ENCODE measurements around the gene TYSND1. TPM values are rescaled to one million over a fixed set of nuclear protein-coding genes. Genes with fewer than 3 reads are reported as not detected.

TYSND1 gene
- total RNA-seq, 1 donor from 2014 or later = 17.5 TPM

- Mint-ChIP-seq H3K4me3 (no peak overlapping the region), H3K36me3 (peaks cover 8% of the 10 kb centered on the region), H3K4me1 (ENCODE audit: unreplicated experiment) (peaks cover 16% of the 10 kb centered on the region), H3K9me3 (no peaks in the 10 kb centered on the region), H3K27me3 (no peaks in the 10 kb centered on the region), H3K27ac (no peak overlapping the region)
- no peak for DNase-seq (ENCODE audit: extremely low spot score, unreplicated experiment)
- TF ChIP-seq, protein P1, sequence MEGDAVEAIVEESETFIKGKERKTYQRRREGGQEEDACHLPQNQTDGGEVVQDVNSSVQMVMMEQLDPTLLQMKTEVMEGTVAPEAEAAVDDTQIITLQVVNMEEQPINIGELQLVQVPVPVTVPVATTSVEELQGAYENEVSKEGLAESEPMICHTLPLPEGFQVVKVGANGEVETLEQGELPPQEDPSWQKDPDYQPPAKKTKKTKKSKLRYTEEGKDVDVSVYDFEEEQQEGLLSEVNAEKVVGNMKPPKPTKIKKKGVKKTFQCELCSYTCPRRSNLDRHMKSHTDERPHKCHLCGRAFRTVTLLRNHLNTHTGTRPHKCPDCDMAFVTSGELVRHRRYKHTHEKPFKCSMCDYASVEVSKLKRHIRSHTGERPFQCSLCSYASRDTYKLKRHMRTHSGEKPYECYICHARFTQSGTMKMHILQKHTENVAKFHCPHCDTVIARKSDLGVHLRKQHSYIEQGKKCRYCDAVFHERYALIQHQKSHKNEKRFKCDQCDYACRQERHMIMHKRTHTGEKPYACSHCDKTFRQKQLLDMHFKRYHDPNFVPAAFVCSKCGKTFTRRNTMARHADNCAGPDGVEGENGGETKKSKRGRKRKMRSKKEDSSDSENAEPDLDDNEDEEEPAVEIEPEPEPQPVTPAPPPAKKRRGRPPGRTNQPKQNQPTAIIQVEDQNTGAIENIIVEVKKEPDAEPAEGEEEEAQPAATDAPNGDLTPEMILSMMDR (conservative IDR thresholded peaks at IDR 0.05) = no peak
These were observed 7.1 kb downstream of the TYSND1 start for GRCh38 chr10:70139151-70139996.

- TF ChIP-seq, protein P1 (conservative IDR thresholded peaks at IDR 0.05) = no peak
- peak overlapping the region; percentile 44 for H3K27ac Mint-ChIP-seq
- H3K36me3 Mint-ChIP-seq = peaks cover 7% of the 10 kb centered on the region
- no peak overlapping the region for H3K4me3 Mint-ChIP-seq
- no peaks in the 10 kb centered on the region for H3K9me3 Mint-ChIP-seq
- peaks cover 14% of the 10 kb centered on the region for H3K4me1 Mint-ChIP-seq (ENCODE audit: unreplicated experiment)
- DNase-seq (ENCODE audit: extremely low spot score, unreplicated experiment) = no peak
- H3K27me3 Mint-ChIP-seq = peaks cover 2% of the 10 kb centered on the region
These were observed 8.3 kb downstream of the TYSND1 start for GRCh38 chr10:70137927-70138883.

GRCh38 chr10:70137135-70137534, 9.4 kb downstream of the TYSND1 start:
- Mint-ChIP-seq H3K27ac (no peak overlapping the region), H3K4me3 (no peak overlapping the region), H3K27me3 (peaks cover 9% of the 10 kb centered on the region), H3K36me3 (peaks cover 11% of the 10 kb centered on the region), H3K9me3 (no peaks in the 10 kb centered on the region), H3K4me1 (ENCODE audit: unreplicated experiment) (peaks cover 13% of the 10 kb centered on the region)
- DNase-seq (ENCODE audit: extremely low spot score, unreplicated experiment) = peak; percentile 36
- TF ChIP-seq, protein P1 (conservative IDR thresholded peaks at IDR 0.05) = no peak

DNA sequence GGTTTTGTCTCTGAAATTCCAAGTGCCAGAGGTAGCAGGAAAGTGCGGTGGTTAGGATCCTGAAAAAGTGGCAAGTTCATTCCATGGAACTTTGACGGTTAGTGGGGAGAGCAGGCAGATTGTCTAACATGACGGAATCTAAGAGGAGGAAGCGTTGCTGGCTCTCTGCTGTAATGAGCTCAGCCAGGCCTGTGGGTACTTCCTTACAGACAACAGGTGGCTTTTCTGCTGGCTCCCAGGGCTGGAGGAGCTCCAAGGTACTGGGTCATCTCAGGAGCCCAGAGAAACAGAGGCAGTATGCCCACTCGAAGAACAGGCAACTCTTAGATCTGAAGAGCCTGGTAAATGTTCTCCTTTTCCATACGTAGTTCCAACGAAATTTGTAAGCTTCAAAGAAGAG, 10.8 kb downstream of the TYSND1 start:
- Mint-ChIP-seq H3K9me3 (no peaks in the 10 kb centered on the region), H3K27ac (no peak overlapping the region), H3K27me3 (peaks cover 13% of the 10 kb centered on the region), H3K4me3 (no peak overlapping the region), H3K36me3 (peaks cover 11% of the 10 kb centered on the region), H3K4me1 (ENCODE audit: unreplicated experiment) (peaks cover 15% of the 10 kb centered on the region)
- TF ChIP-seq, protein P1 (conservative IDR thresholded peaks at IDR 0.05) = no peak
- no peak for DNase-seq (ENCODE audit: extremely low spot score, unreplicated experiment)

DNA sequence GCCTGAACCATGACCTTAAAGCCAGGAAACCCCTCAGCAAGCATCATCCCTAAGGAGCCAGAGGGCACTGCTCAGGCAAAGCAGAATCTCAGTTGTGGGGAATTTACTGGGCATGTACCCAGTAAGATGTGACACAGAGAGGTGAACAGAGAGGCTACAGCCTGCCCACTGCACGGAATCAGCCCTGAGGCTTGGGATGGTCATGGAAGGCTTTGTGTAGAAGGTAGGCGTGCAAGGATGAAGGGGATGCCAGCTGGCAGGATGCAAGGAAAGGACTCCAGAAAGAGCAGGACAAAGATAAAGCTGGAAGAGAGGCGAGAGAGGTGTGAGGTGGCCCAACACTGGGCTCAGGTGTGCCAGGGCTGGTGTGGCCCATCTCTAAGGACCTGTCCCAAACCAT, 11.5 kb downstream of the TYSND1 start:
- DNase-seq (ENCODE audit: extremely low spot score, unreplicated experiment) = no peak
- TF ChIP-seq, protein P1 (conservative IDR thresholded peaks at IDR 0.05) = no peak
- Mint-ChIP-seq H3K27me3 (peaks cover 13% of the 10 kb centered on the region), H3K4me1 (ENCODE audit: unreplicated experiment) (peaks cover 15% of the 10 kb centered on the region), H3K9me3 (no peaks in the 10 kb centered on the region), H3K36me3 (peaks cover 11% of the 10 kb centered on the region), H3K4me3 (no peak overlapping the region), H3K27ac (no peak overlapping the region)
